Umbilical cord (tissue), 2 donors: ENCODE data around the gene RFK. TPM values are rescaled to one million over a fixed set of nuclear protein-coding genes. Genes with fewer than 3 reads are reported as not detected.

ENCODE experiments used
- DNase-seq: peaks from one replicate; pipeline ENCODE4 v3.0.0-alpha.2; 2015; ENCODE audit warnings: low spot score
- total RNA-seq: library from RNA; depleted of rRNA; stranded (reverse); fragments of >200 nt; gene quantifications from one replicate; pipeline ENCODE4 v1.2.3, GENCODE V29; 2014; ENCODE audit warnings: low replicate concordance; ENCODE audit not compliant: insufficient read depth

The RFK gene
- total RNA-seq, 1 donor from 2014 or later = 14.7 TPM

- DNase-seq = no peak
These were observed 18.4 kb upstream of the RFK start for GRCh38 chr9:76412638-76413037.

GRCh38 chr9:76405868-76406267, 11.6 kb upstream of the RFK start:
- DNase-seq = no peak

GRCh38 chr9:76405340-76405739, 11.1 kb upstream of the RFK start:
- peak; percentile 53 for DNase-seq

- DNase-seq = no peak
These were observed 10.2 kb upstream of the RFK start for GRCh38 chr9:76404401-76404800.

- DNase-seq = peak; percentile 74
These were observed 9.1 kb upstream of the RFK start for GRCh38 chr9:76403352-76403751.

- DNase-seq = no peak
These were observed 7.5 kb upstream of the RFK start for GRCh38 chr9:76401580-76402354.

- no peak for DNase-seq
These were observed 7.0 kb upstream of the RFK start for GRCh38 chr9:76401176-76401575.

GRCh38 chr9:76400534-76401096, 6.4 kb upstream of the RFK start:
- no peak for DNase-seq

GRCh38 chr9:76399856-76400255, 5.6 kb upstream of the RFK start:
- DNase-seq = no peak

GRCh38 chr9:76396597-76396996, 2.4 kb upstream of the RFK start:
- no peak for DNase-seq

GRCh38 chr9:76396144-76396543, 1.9 kb upstream of the RFK start:
- DNase-seq = no peak

GRCh38 chr9:76395381-76395780, 1.2 kb upstream of the RFK start:
- DNase-seq = no peak

- no peak for DNase-seq
These were observed 680 bp upstream of the RFK start for GRCh38 chr9:76394960-76395252.

GRCh38 chr9:76390656-76391055, 3.6 kb downstream of the RFK start:
- DNase-seq = no peak

GRCh38 chr9:76379494-76379893, 14.7 kb downstream of the RFK start:
- no peak for DNase-seq

GRCh38 chr9:76378367-76379073, 15.7 kb downstream of the RFK start:
- DNase-seq = no peak

GRCh38 chr9:76377791-76378190, 16.4 kb downstream of the RFK start:
- no peak for DNase-seq

- peak; percentile 41 for DNase-seq
These were observed 19.3 kb downstream of the RFK start for GRCh38 chr9:76374783-76375559.

- DNase-seq = no peak
These were observed 20.3 kb downstream of the RFK start for GRCh38 chr9:76373784-76374474.

GRCh38 chr9:76373173-76373783, 20.9 kb downstream of the RFK start:
- DNase-seq = peak; percentile 53

GRCh38 chr9:76372336-76372735, 21.9 kb downstream of the RFK start:
- DNase-seq = no peak
